B cell (primary cell): Measurements from ENCODE around the gene ITSN1. TPM values are rescaled to one million over a fixed set of nuclear protein-coding genes. Genes with fewer than 3 reads are reported as not detected.

Experiments used
- ATAC-seq: fragments of 200-7000 bp; cut with Tn5 transposase; one replicate; pipeline ENCODE4 v1.10.0; 2021; ENCODE audit warnings: low read depth, mild to moderate bottlenecking, moderate number of reproducible peaks, moderate library complexity
- CTCF ChIA-PET: fragments of 350-600 bp; sonication (Branson Sonifier 250); formaldehyde crosslinking; loops from one replicate; lab custom pipeline; 2021; ENCODE audit warnings: antibody characterized with exemption, inconsistent platforms; lab: Charles Lee
- POLR2A ChIA-PET: fragments of 350-600 bp; sonication (Branson Sonifier 250); formaldehyde crosslinking; loops from one replicate; lab custom pipeline; 2021; ENCODE audit warnings: antibody characterized with exemption; lab: Charles Lee
- DNase-seq: peaks from one replicate; pipeline ENCODE4 v3.0.0; 2013
- H2AFZ ChIP-seq: 2 replicates; pipeline ENCODE4 v1.6.1; 2012; ENCODE audit warnings: mild to moderate bottlenecking, low read depth, low read length; ENCODE audit not compliant: insufficient read depth, poor library complexity, severe bottlenecking
- H3K27ac ChIP-seq, 2 donors: 1 replicate in 1 of 2; 2 replicates in 1 of 2; pipeline ENCODE4 v1.5.1; 2012 to 2013; ENCODE audit warnings: low read length in 2 of 2, mild to moderate bottlenecking in 2 of 2, moderate library complexity in 1 of 2
- H3K27me3 ChIP-seq, 4 experiments: fragments of 200-600 bp in 1 of 4; sonication (generic) in 1 of 4; replicated peaks in 1 of 4; 1 replicate in 2 of 4; 2 replicates in 2 of 4; pipeline versions ENCODE4 v1.6.1 to v1.7.0; 2013 to 2016; ENCODE audit warnings: low read length in 3 of 4, mild to moderate bottlenecking in 2 of 4, mixed read lengths in 1 of 4, moderate library complexity in 1 of 4; ENCODE audit not compliant: insufficient read depth in 4 of 4, control insufficient read depth in 3 of 4; ENCODE audit errors: control extremely low read depth in 1 of 4
- H3K36me3 ChIP-seq, 2 experiments: replicated peaks in 1 of 2; 1 replicate in 1 of 2; 2 replicates in 1 of 2; pipeline versions ENCODE4 v1.6.1 to v1.7.1; 2013; ENCODE audit warnings: low read length in 1 of 2; ENCODE audit not compliant: insufficient read depth in 2 of 2, control insufficient read depth in 1 of 2; ENCODE audit errors: control extremely low read depth in 1 of 2, extremely low read depth in 1 of 2
- H3K4me1 ChIP-seq, 2 donors: fragments of 200-600 bp in 1 of 2; sonication (generic) in 1 of 2; 1 replicate in 1 of 2; 2 replicates in 1 of 2; pipeline versions ENCODE4 v1.5.1 to v1.6.1; 2013 to 2017; ENCODE audit warnings: low read length in 2 of 2; ENCODE audit not compliant: control insufficient read depth in 2 of 2, insufficient read depth in 2 of 2
- H3K4me2 ChIP-seq: replicated peaks from 2 replicates; pipeline ENCODE3; 2012; ENCODE audit warnings: mild to moderate bottlenecking, low read depth, low read length; ENCODE audit not compliant: poor library complexity, severe bottlenecking
- H3K4me3 ChIP-seq, 5 experiments: fragments of 200-600 bp in 1 of 5; sonication (generic) in 1 of 5; 1 replicate in 3 of 5; 2 replicates in 2 of 5; pipeline versions ENCODE4 v1.5.1 to v1.7.0; 2011 to 2016; ENCODE audit warnings: low read length in 4 of 5, mild to moderate bottlenecking in 4 of 5, low read depth in 2 of 5, control low read depth in 1 of 5, moderate library complexity in 1 of 5; ENCODE audit not compliant: insufficient read depth in 1 of 5; ENCODE audit errors: control extremely low read depth in 1 of 5, extremely low read depth in 1 of 5
- H3K79me2 ChIP-seq: fragments of 200-600 bp; sonication (generic); one replicate; pipeline ENCODE4 v1.6.0; 2016; ENCODE audit warnings: low read length; ENCODE audit not compliant: control insufficient read depth, insufficient read depth
- H3K9ac ChIP-seq: fragments of 200-600 bp; sonication (generic); 2 replicates; pipeline ENCODE4 v1.6.1; 2017; ENCODE audit warnings: mild to moderate bottlenecking, low read length, moderate library complexity
- H3K9me3 ChIP-seq, 3 donors: one replicate each; pipeline versions ENCODE4 v1.6.1 to v1.7.1; 2013; ENCODE audit warnings: low read length in 2 of 3; ENCODE audit not compliant: control insufficient read depth in 2 of 3, insufficient read depth in 1 of 3; ENCODE audit errors: control extremely low read depth in 1 of 3
- H4K20me1 ChIP-seq: 2 replicates; pipeline ENCODE4 v1.6.0; 2012; ENCODE audit warnings: mild to moderate bottlenecking, low read length; ENCODE audit not compliant: insufficient read depth, control insufficient read depth, poor library complexity, severe bottlenecking
- H3K27ac Mint-ChIP-seq: one replicate; pipeline ENCODE4 v1.8.0; 2021; ENCODE audit warnings: mixed read lengths
- H3K27me3 Mint-ChIP-seq: one replicate; pipeline ENCODE4 v1.8.0; 2021; ENCODE audit warnings: mixed read lengths
- H3K4me1 Mint-ChIP-seq: one replicate; pipeline ENCODE4 v1.8.0; 2021; ENCODE audit warnings: mixed read lengths
- H3K4me3 Mint-ChIP-seq: one replicate; pipeline ENCODE4 v1.8.0; 2021; ENCODE audit warnings: mixed read lengths
- H3K9me3 Mint-ChIP-seq: one replicate; pipeline ENCODE4 v1.8.0; 2022; ENCODE audit warnings: mixed read lengths; ENCODE audit not compliant: insufficient read depth
- EZH2 ChIP-seq: IDR thresholded peaks from 2 replicates; pipeline ENCODE4 v1.6.1; 2012; ENCODE audit warnings: borderline replicate concordance, low read depth, mild to moderate bottlenecking, moderate library complexity, low read length; ENCODE audit not compliant: insufficient read depth, poor library complexity, severe bottlenecking
- WGBS: methylation state at CpG from one replicate; pipeline ENCODE4 v1.1.5; 2013; ENCODE audit warnings: missing lambda C conversion rate; ENCODE audit not compliant: insufficient coverage; 5-methylcytosine and 5-hydroxymethylcytosine counted together
- intact Hi-C: fragments of 100-400 bp; cut with micrococcal nuclease; formaldehyde crosslinking; loops from one replicate; pipeline ENCODE4 v1.10.0; 2022
- polyA plus RNA-seq: library from polyadenylated mRNA; depleted of rRNA; stranded (reverse); fragments of >200 nt; gene quantifications from 2 replicates; pipeline ENCODE4 v1.2.3, GENCODE V29; 2012
- total RNA-seq, 2 donors: library from RNA; stranded (reverse); fragments of 120-200 nt in 1 of 2; gene quantifications; 1 replicate in 1 of 2; 2 replicates in 1 of 2; pipeline versions ENCODE4 v1.2.3 to v1.2.4, GENCODE V29; 2013 to 2022
- TF ChIP-seq, protein P1 (sequence below): fragments of 200-600 bp; IDR thresholded peaks from one replicate; pipeline ENCODE4 v1.8.0; 2022; ENCODE audit warnings: antibody characterized with exemption, mild to moderate bottlenecking

Gene ITSN1
- total and polyA plus RNA-seq, 2 donors (not counting 1 experiment from before 2014, with no cell fraction given) = 0.31 to 2.4 TPM

DNA sequence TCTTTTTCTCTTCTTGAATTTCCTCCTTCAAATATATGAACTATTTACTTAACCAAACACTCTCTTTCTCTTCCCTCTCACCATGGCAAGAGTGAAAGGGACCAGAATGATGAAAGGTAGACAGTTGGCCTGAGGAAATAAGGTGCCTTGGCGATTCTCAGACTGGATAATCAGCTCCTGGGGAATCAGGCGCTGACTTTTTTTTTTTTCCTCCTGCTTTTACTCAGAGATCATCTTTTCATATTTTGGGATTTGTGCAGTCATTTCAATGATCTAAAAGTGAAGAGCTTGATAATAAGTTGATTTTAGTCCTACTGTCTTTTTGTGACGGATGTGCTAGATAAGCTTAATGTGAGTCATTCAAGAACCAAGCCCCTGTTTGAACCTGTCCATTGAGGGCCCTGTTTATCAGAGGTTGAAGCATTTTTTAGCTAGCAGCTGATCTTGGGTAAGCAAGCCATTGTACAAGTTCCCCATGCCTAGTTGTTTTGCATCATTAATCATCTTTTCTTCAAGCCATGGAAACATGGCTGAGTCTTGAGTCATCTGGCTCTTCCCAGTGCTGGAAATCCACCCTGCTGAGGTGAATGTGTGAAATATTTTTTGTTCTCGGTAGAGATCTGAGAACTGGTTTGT is 40.8 kb downstream of the ITSN1 start:
- CTCF ChIA-PET = no interaction called here
- no peak overlapping the region for H3K27ac Mint-ChIP-seq

DNA sequence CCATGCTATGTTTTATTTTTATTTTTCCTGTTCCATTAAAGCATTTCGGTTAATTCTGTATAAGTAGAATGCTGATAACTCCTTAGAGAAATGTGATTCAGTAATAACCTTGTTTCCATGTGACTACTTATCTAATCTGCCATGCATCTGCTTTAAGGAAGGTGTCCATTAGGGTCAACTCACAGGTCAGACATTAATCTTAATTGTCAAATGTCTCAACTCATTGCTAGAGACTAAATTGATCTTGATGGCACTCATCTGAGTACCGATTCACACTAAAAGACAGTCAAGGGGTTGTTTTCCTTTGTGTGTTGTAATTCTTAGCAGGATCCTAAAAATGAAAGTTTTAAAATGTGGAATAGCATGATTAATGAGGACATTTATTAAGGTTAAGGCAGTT is 41.8 kb downstream of the ITSN1 start:
- Histone ChIP-seq H3K27me3 (peaks cover 0 to 3% (median 0%) of the 10 kb centered on the region in 4 experiments), H2AFZ (no peak overlapping the region), H3K9me3 (no peaks in the 10 kb centered on the region), H3K4me2 (no peak overlapping the region), H3K79me2 (no peaks in the 10 kb centered on the region), H3K27ac (no peak overlapping the region), H3K4me3 (no peak overlapping the region), H4K20me1 (no peaks in the 10 kb centered on the region), H3K36me3 (no peaks in the 10 kb centered on the region), H3K4me1 (no peaks in the 10 kb centered on the region), H3K9ac (no peak overlapping the region)
- intact Hi-C loops = no loop called here
- WGBS = no CpG with 5 or more reads among the region's 2 CpGs
- ChIA-PET POLR2A (no interaction called here), CTCF (no interaction called here)
- H3K27ac Mint-ChIP-seq = no peak overlapping the region
- peaks cover 26% of the 10 kb centered on the region for H3K27me3 Mint-ChIP-seq
- ATAC-seq = no peak
- H3K9me3 Mint-ChIP-seq = no peaks in the 10 kb centered on the region
- no peak for DNase-seq
- no peak overlapping the region for H3K4me3 Mint-ChIP-seq
- TF ChIP-seq EZH2 = no peak
- TF ChIP-seq, protein P1, sequence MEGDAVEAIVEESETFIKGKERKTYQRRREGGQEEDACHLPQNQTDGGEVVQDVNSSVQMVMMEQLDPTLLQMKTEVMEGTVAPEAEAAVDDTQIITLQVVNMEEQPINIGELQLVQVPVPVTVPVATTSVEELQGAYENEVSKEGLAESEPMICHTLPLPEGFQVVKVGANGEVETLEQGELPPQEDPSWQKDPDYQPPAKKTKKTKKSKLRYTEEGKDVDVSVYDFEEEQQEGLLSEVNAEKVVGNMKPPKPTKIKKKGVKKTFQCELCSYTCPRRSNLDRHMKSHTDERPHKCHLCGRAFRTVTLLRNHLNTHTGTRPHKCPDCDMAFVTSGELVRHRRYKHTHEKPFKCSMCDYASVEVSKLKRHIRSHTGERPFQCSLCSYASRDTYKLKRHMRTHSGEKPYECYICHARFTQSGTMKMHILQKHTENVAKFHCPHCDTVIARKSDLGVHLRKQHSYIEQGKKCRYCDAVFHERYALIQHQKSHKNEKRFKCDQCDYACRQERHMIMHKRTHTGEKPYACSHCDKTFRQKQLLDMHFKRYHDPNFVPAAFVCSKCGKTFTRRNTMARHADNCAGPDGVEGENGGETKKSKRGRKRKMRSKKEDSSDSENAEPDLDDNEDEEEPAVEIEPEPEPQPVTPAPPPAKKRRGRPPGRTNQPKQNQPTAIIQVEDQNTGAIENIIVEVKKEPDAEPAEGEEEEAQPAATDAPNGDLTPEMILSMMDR = no peak
- no peaks in the 10 kb centered on the region for H3K4me1 Mint-ChIP-seq

More for the DNA sequence above, 40.8 kb downstream of the ITSN1 start:
- Histone ChIP-seq H3K79me2 (no peaks in the 10 kb centered on the region), H3K4me3 (no peak overlapping the region), H3K9ac (no peak overlapping the region), H3K27ac (no peak overlapping the region), H3K4me1 (no peaks in the 10 kb centered on the region), H3K27me3 (peaks cover 0 to 3% (median 0%) of the 10 kb centered on the region in 4 experiments), H4K20me1 (no peaks in the 10 kb centered on the region), H3K36me3 (no peaks in the 10 kb centered on the region), H3K9me3 (no peaks in the 10 kb centered on the region), H2AFZ (no peak overlapping the region), H3K4me2 (no peak overlapping the region)
- POLR2A ChIA-PET = no interaction called here
- no peak for DNase-seq
- no peak for TF ChIP-seq EZH2
- TF ChIP-seq, protein P1 = no peak
- H3K9me3 Mint-ChIP-seq = no peaks in the 10 kb centered on the region
- no peak for ATAC-seq
- 63% methylated on average over 1 of the region's 4 CpGs for WGBS
- intact Hi-C loops = no loop called here
- H3K4me3 Mint-ChIP-seq = no peak overlapping the region
- peaks cover 24% of the 10 kb centered on the region for H3K27me3 Mint-ChIP-seq
- no peaks in the 10 kb centered on the region for H3K4me1 Mint-ChIP-seq
